Fibroblast of lung (primary cell): Measurements from ENCODE around the gene RBM25.

Source experiments
- EZH2 ChIP-seq: IDR thresholded peaks from 2 replicates; pipeline ENCODE4 v1.5.1; 2012; ENCODE audit warnings: low read length, control low read depth, mild to moderate bottlenecking; ENCODE audit errors: missing control alignments
- TF ChIP-seq, protein P1 (sequence below), 2 donors: IDR thresholded peaks in 1 of 2; conservative IDR thresholded peaks in 1 of 2; 1 replicate in 1 of 2; 2 replicates in 1 of 2; pipeline ENCODE4 v1.5.1; 2011 to 2012; ENCODE audit warnings: low read length in 2 of 2, control low read depth in 1 of 2, inconsistent platforms in 1 of 2, low read depth in 1 of 2, mild to moderate bottlenecking in 1 of 2

DNA sequence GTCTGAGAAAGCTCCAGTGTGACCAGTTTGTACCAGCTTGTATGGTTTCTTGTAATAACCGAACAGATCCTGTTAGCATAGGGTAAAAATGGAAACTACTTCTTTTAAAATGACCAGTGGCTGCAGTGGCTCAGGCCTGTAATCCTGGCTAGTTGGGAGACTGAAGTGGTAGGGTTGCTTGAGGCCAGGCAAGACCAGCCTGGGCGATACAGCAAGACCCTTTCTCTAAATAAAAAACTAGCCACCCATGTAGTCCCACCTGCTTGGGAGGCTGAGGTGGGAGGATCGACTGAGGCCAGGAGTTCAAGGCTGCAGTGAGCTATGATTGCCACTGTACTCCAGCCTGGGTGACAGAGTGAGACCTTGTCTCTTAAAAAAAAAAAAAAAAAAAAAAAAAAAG is 85.3 kb downstream of the RBM25 start:
- TF ChIP-seq EZH2: no peak
- TF ChIP-seq, protein P1, sequence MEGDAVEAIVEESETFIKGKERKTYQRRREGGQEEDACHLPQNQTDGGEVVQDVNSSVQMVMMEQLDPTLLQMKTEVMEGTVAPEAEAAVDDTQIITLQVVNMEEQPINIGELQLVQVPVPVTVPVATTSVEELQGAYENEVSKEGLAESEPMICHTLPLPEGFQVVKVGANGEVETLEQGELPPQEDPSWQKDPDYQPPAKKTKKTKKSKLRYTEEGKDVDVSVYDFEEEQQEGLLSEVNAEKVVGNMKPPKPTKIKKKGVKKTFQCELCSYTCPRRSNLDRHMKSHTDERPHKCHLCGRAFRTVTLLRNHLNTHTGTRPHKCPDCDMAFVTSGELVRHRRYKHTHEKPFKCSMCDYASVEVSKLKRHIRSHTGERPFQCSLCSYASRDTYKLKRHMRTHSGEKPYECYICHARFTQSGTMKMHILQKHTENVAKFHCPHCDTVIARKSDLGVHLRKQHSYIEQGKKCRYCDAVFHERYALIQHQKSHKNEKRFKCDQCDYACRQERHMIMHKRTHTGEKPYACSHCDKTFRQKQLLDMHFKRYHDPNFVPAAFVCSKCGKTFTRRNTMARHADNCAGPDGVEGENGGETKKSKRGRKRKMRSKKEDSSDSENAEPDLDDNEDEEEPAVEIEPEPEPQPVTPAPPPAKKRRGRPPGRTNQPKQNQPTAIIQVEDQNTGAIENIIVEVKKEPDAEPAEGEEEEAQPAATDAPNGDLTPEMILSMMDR (conservative IDR thresholded peaks at IDR 0.05 in 1 of 2, IDR thresholded peaks at IDR 0.05 in 1 of 2; ENCODE audit: low read depth in 1 of 2, low read length in 2 of 2): no peak
